Colonic mucosa (tissue), 4 donors: ENCODE results near the gene ID1. TPM values are rescaled to one million over a fixed set of nuclear protein-coding genes. Genes with fewer than 3 reads are reported as not detected.
"Not testable (repeated sequence)": the region's sequence is repeated elsewhere in the genome, so short reads cannot be mapped to it uniquely, and the experiment has no call there.

ENCODE experiments used
- DNase-seq: peaks from one replicate; pipeline ENCODE4 v3.0.0-alpha.2; 2020
- H3K27ac ChIP-seq: fragments of 200-600 bp; one replicate; pipeline ENCODE4 v1.8.0; 2021
- H3K27me3 ChIP-seq: fragments of 200-600 bp; one replicate; pipeline ENCODE4 v1.8.0; 2021
- H3K36me3 ChIP-seq: fragments of 200-600 bp; one replicate; pipeline ENCODE4 v1.8.0; 2021
- H3K4me1 ChIP-seq: fragments of 200-600 bp; one replicate; pipeline ENCODE4 v1.8.0; 2021; ENCODE audit warnings: mild to moderate bottlenecking
- H3K4me3 ChIP-seq: fragments of 200-600 bp; one replicate; pipeline ENCODE4 v1.8.0; 2021
- H3K9ac ChIP-seq, 2 donors: one replicate each; pipeline ENCODE4 v1.7.0; 2013; ENCODE audit warnings: control low read depth in 2 of 2, low read depth in 2 of 2, low read length in 2 of 2
- H3K9me3 ChIP-seq: fragments of 200-600 bp; one replicate; pipeline ENCODE4 v1.8.0; 2021
- CTCF ChIP-seq: fragments of 200-600 bp; IDR thresholded peaks from one replicate; pipeline ENCODE4 v1.8.0; 2022; ENCODE audit warnings: antibody characterized with exemption, mild to moderate bottlenecking
- intact Hi-C: fragments of 100-400 bp; cut with DNase I; formaldehyde crosslinking; loops from one replicate; pipeline ENCODE4 v1.14.1; 2022
- total RNA-seq, 2 donors: library from RNA; stranded (reverse); fragmentation: NEBNext Ultra II Directional in 1 of 2; extraction: Animal tissue kit (Norgen Biotek cat#: 25700) in 1 of 2; gene quantifications; one replicate each; pipeline ENCODE4 v1.2.1, GENCODE V29; 2021
- donor health status: healthy.
- donor health status: DM: no; HTN: no; CAD: no.
- donor health status: DM: no; HTN: no; CAD: no.

The ID1 gene
- total RNA-seq, 2 donors from 2014 or later: 134 to 179 TPM

- no peak for TF ChIP-seq CTCF
- intact Hi-C loops: no loop called here
- Histone ChIP-seq H3K4me3 (no peak overlapping the region), H3K9ac (no peak overlapping the region), H3K27ac (no peak overlapping the region), H3K9me3 (no peaks in the 10 kb centered on the region), H3K27me3 (no peaks in the 10 kb centered on the region), H3K4me1 (no peaks in the 10 kb centered on the region), H3K36me3 (no peaks in the 10 kb centered on the region)
- no peak for DNase-seq
Observed at GRCh38 chr20:31617432-31618104, 12.5 kb downstream of the ID1 start.

GRCh38 chr20:31620246-31620645 is 15.2 kb downstream of the ID1 start:
- intact Hi-C loops: no loop called here
- Histone ChIP-seq H3K4me1 (no peaks in the 10 kb centered on the region), H3K27ac (no peak overlapping the region), H3K27me3 (no peaks in the 10 kb centered on the region), H3K36me3 (no peaks in the 10 kb centered on the region), H3K4me3 (no peak overlapping the region), H3K9ac (no peak overlapping the region), H3K9me3 (no peaks in the 10 kb centered on the region)
- no peak for TF ChIP-seq CTCF
- DNase-seq: no peak

DNA sequence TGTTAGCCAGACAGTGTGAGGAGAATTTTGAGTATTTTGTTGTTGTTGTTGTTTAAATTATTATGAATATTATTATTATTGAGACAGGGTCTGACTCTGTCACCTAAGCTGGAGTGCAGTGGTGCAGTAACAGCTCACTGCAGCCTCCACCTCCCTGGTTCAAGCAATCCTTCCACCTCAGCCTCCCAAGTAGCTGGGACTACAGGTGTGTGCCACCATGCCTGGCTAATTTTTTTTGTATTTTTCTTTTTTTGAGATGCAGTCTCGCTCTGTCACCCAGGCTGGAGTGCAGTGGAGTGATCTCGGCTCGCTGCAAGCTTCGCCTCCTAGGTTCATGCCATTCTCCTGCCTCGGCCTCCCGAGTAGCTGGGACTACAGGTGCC is 18.0 kb downstream of the ID1 start:
- H3K27ac ChIP-seq, DNase-seq, H3K9ac ChIP-seq, H3K4me1 ChIP-seq, H3K9me3 ChIP-seq, intact Hi-C loops, H3K4me3 ChIP-seq, H3K36me3 ChIP-seq, H3K27me3 ChIP-seq: not testable (repeated sequence)

DNA sequence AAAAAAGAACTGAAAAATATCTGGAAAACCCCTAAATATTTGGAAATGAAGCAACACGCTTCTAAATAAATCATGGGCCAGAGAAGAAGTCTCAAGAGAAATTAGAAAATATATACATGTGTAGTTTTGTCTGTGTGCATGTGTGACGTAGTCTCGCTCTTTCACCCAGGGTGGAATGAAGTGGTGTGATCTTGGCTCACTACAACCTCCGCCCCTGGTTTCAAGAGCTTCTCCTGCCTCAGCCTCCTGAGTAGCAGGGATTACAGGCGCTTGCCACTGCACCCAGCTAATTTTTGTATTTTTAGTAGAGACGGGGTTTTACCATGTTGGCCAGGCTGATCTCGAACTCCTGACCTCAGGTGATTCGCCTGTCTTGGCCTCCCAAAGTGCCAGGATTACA is 21.4 kb downstream of the ID1 start:
- H3K36me3 ChIP-seq, DNase-seq, intact Hi-C loops: not testable (repeated sequence)

GRCh38 chr20:31628057-31628456 is 23.0 kb downstream of the ID1 start:
- H3K27ac ChIP-seq, H3K36me3 ChIP-seq, DNase-seq, H3K4me1 ChIP-seq, H3K4me3 ChIP-seq, H3K9me3 ChIP-seq, H3K27me3 ChIP-seq, intact Hi-C loops, H3K9ac ChIP-seq: not testable (repeated sequence)

More for the DNA sequence above, 21.4 kb downstream of the ID1 start:
- H3K27ac ChIP-seq, H3K4me1 ChIP-seq, H3K27me3 ChIP-seq, H3K4me3 ChIP-seq, H3K9ac ChIP-seq, H3K9me3 ChIP-seq: not testable (repeated sequence)

- intact Hi-C loops: loop anchor here (10.0 kb wide), 1 partner anchor 95 kb away; the partner anchor contains the start of gene BCL2L1
- DNase-seq: no peak
- H3K9ac ChIP-seq: no peak overlapping the region
- H3K9me3 ChIP-seq: no peaks in the 10 kb centered on the region
- H3K27ac ChIP-seq: no peak overlapping the region
- H3K4me3 ChIP-seq: no peak overlapping the region
- H3K36me3 ChIP-seq: no peaks in the 10 kb centered on the region
- no peaks in the 10 kb centered on the region for H3K4me1 ChIP-seq
- no peaks in the 10 kb centered on the region for H3K27me3 ChIP-seq
- TF ChIP-seq CTCF: no peak
Observed at GRCh38 chr20:31630187-31630790, 25.2 kb downstream of the ID1 start.
